AG09309 (cell line): ENCODE data around the gene CCHCR1.

Experiments used
- DNase-seq: peaks from one replicate; pipeline ENCODE4 v3.0.0-alpha.2; 2010; ENCODE audit warnings: low read depth
- H3K4me3 ChIP-seq: 2 replicates; pipeline ENCODE4 v1.5.1; 2011; ENCODE audit warnings: mild to moderate bottlenecking, low read depth, low read length, moderate library complexity; ENCODE audit not compliant: control insufficient read depth
- CTCF ChIP-seq: IDR thresholded peaks from 2 replicates; pipeline ENCODE4 v1.5.1; 2011; ENCODE audit warnings: mild to moderate bottlenecking, low read depth, low read length, inconsistent platforms; ENCODE audit not compliant: insufficient read depth, control insufficient read depth; ENCODE audit errors: missing control alignments

CCHCR1 gene

GRCh38 chr6:31122791-31123706 lies 34.6 kb downstream of the CCHCR1 start:
- no peak overlapping the region; the same call in 1 of the 2 replicates for H3K4me3 ChIP-seq
- DNase-seq = peak; percentile 69
- TF ChIP-seq CTCF = no peak

GRCh38 chr6:31121131-31121790 lies 36.3 kb downstream of the CCHCR1 start:
- TF ChIP-seq CTCF = no peak
- DNase-seq = no peak

GRCh38 chr6:31120151-31120915 lies 37.3 kb downstream of the CCHCR1 start, which contains the start of gene CDSN:
TSS of gene CDSN (minus strand) at chr6:31120446. CDS start at chr6:31120419, 27 bp downstream.
- DNase-seq = no peak
- no peak within 1 kb of the TSS for H3K4me3 ChIP-seq
- no peak for TF ChIP-seq CTCF

More at GRCh38 chr6:31121131-31121790, 36.3 kb downstream of the CCHCR1 start:
- H3K4me3 ChIP-seq = no peak overlapping the region

GRCh38 chr6:31118178-31118577 lies 39.4 kb downstream of the CCHCR1 start:
- no peak for TF ChIP-seq CTCF
- no peak overlapping the region for H3K4me3 ChIP-seq
- DNase-seq = no peak

GRCh38 chr6:31116661-31117385 lies 40.8 kb downstream of the CCHCR1 start:
- DNase-seq = no peak
- no peak for TF ChIP-seq CTCF
- no peak overlapping the region for H3K4me3 ChIP-seq

GRCh38 chr6:31115941-31116560 lies 41.6 kb downstream of the CCHCR1 start:
- no peak for TF ChIP-seq CTCF
- no peak for DNase-seq
- no peak overlapping the region for H3K4me3 ChIP-seq
